ENCODE data around the gene MINDY3.

- TF ChIP-seq BHLHE40 (IDR thresholded peaks at IDR 0.05; ENCODE audit: borderline replicate concordance) = no peak
- no peak for TF ChIP-seq SP1 (IDR thresholded peaks at IDR 0.05)
- no peak for TF ChIP-seq FOXK2 (IDR thresholded peaks at IDR 0.05)
- no peak for TF ChIP-seq L3MBTL2 (conservative IDR thresholded peaks at IDR 0.05)
- no peak for TF ChIP-seq LEF1 (IDR thresholded peaks at IDR 0.05; ENCODE audit: borderline replicate concordance)
- TF ChIP-seq FOXA1 (IDR thresholded peaks at IDR 0.05) = no peak
- no peak for TF ChIP-seq ELF4 (IDR thresholded peaks at IDR 0.05)
Observed at GRCh38 chr10:15813415-15813814, 46.9 kb downstream of the MINDY3 start.
